SU-DHL-6 (cell line): ENCODE results near the gene PRM3.

ENCODE experiments used
- H2AFZ ChIP-seq: fragments of 200-600 bp; sonication (generic); 2 replicates; pipeline ENCODE4 v1.6.1; 2014; ENCODE audit warnings: low read depth, mild to moderate bottlenecking, moderate library complexity, mixed read lengths, antibody characterized with exemption, low read length; ENCODE audit not compliant: severe bottlenecking
- H3F3A ChIP-seq: fragments of 200-600 bp; shearing (Covaris generic); 2 replicates; pipeline ENCODE4 v1.6.0; 2016; ENCODE audit warnings: antibody characterized with exemption, mild to moderate bottlenecking; ENCODE audit not compliant: insufficient read depth
- H3K27ac ChIP-seq: fragments of 200-600 bp; sonication (generic); 2 replicates; pipeline ENCODE4 v1.5.1; 2016; ENCODE audit warnings: low read depth, mild to moderate bottlenecking, low read length, moderate library complexity, mixed read lengths
- H3K27me3 ChIP-seq: fragments of 200-600 bp; sonication (generic), shearing (Covaris generic); 2 replicates; pipeline ENCODE4 v1.6.0; 2014; ENCODE audit warnings: mild to moderate bottlenecking, low read length
- H3K36me3 ChIP-seq: fragments of 200-600 bp; sonication (generic); 2 replicates; pipeline ENCODE4 v1.6.1; 2014; ENCODE audit warnings: mild to moderate bottlenecking, low read length, mixed read lengths
- H3K4me2 ChIP-seq: fragments of 300-600, 200-600 bp; shearing (Covaris generic), sonication (generic); 2 replicates; pipeline ENCODE4 v1.6.0; 2014; ENCODE audit warnings: low read length, low read depth, mild to moderate bottlenecking; ENCODE audit not compliant: poor library complexity, severe bottlenecking
- H3K4me3 ChIP-seq: fragments of 200-600 bp; sonication (generic); 2 replicates; pipeline ENCODE4 v1.5.1; 2014; ENCODE audit warnings: antibody characterized with exemption, low read length, mild to moderate bottlenecking, mixed read lengths; ENCODE audit not compliant: insufficient read depth, poor library complexity, severe bottlenecking
- H3K79me2 ChIP-seq: fragments of 200-600 bp; sonication (generic); 2 replicates; pipeline ENCODE4 v1.6.1; 2014; ENCODE audit warnings: mild to moderate bottlenecking, low read length, moderate library complexity; ENCODE audit not compliant: insufficient read depth
- H3K9ac ChIP-seq: fragments of 200-600 bp; sonication (generic); 2 replicates; pipeline ENCODE4 v1.7.0; 2014; ENCODE audit warnings: mild to moderate bottlenecking, low read length
- H3K9me2 ChIP-seq: fragments of 200-600 bp; sonication (generic); replicated peaks from 2 replicates; pipeline ENCODE4 v1.6.1; 2014; ENCODE audit warnings: low read length; ENCODE audit not compliant: insufficient read depth
- H3K9me3 ChIP-seq: fragments of 200-600 bp; sonication (generic); 2 replicates; pipeline ENCODE4 v1.6.1; 2014; ENCODE audit warnings: low read length, mixed read lengths; ENCODE audit not compliant: insufficient read depth
- H4K20me1 ChIP-seq: fragments of 200-600 bp; sonication (generic); 2 replicates; pipeline ENCODE4 v1.6.1; 2014; ENCODE audit warnings: low read depth, mild to moderate bottlenecking, antibody characterized with exemption, low read length, moderate library complexity, mixed read lengths
- CTCF ChIP-seq: fragments of 200-600 bp; sonication (generic); IDR thresholded peaks from one replicate; pipeline ENCODE4 v1.5.1; 2017; ENCODE audit warnings: antibody characterized with exemption, mild to moderate bottlenecking, low read length, moderate library complexity; ENCODE audit not compliant: insufficient read depth, poor library complexity, severe bottlenecking
- EZH2phosphoT487 ChIP-seq: fragments of 200-600 bp; sonication (generic), shearing (Covaris generic); conservative IDR thresholded peaks from 2 replicates; pipeline ENCODE4 v1.6.1; 2018; ENCODE audit warnings: mild to moderate bottlenecking, antibody characterized with exemption, low read length, moderate library complexity, mixed read lengths

Gene PRM3

DNA sequence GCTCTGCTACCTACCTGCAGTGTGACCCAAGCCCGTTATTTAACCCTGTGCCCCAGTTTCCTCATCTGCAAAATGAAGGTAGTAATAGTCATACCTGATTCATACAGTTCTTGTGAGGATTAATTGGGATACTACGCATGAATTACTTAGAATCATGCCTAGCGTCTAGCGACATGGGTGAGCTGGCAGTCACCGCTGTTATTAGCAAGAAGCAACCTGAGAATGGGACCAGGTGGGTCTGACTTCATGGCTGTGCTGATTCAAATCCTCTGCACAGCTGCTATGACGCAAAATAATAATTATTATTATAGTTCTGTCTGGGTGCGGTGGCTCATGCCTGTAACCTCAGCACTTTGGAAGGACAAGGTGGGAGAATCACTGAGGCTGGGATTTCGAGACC is 25.3 kb downstream of the PRM3 start:
- Histone ChIP-seq H3F3A (no peaks in the 10 kb centered on the region), H2AFZ (no peak overlapping the region), H3K9me3 (no peaks in the 10 kb centered on the region), H3K27me3 (no peaks in the 10 kb centered on the region), H3K4me2 (no peak overlapping the region), H3K9ac (no peak overlapping the region), H3K4me3 (no peak overlapping the region), H3K79me2 (no peaks in the 10 kb centered on the region), H3K36me3 (no peaks in the 10 kb centered on the region), H4K20me1 (no peaks in the 10 kb centered on the region), H3K27ac (no peak overlapping the region), H3K9me2 (no peaks in the 10 kb centered on the region)
- TF ChIP-seq CTCF (no peak), EZH2phosphoT487 (no peak)

- H3K79me2 ChIP-seq: no peaks in the 10 kb centered on the region
- no peak overlapping the region for H2AFZ ChIP-seq
- H3K4me3 ChIP-seq: no peak overlapping the region
- no peak overlapping the region for H3K27ac ChIP-seq
- no peaks in the 10 kb centered on the region for H3K27me3 ChIP-seq
- H3K9me3 ChIP-seq: no peaks in the 10 kb centered on the region
- no peak for TF ChIP-seq CTCF
- no peak for TF ChIP-seq EZH2phosphoT487
- no peak overlapping the region for H3K4me2 ChIP-seq
- no peaks in the 10 kb centered on the region for H3K36me3 ChIP-seq
- no peak overlapping the region for H3K9ac ChIP-seq
- H4K20me1 ChIP-seq: no peaks in the 10 kb centered on the region
- H3F3A ChIP-seq: no peaks in the 10 kb centered on the region
- H3K9me2 ChIP-seq: no peaks in the 10 kb centered on the region
These were observed 27.4 kb downstream of the PRM3 start for GRCh38 chr16:11245988-11246387.

- no peak overlapping the region for H3K4me2 ChIP-seq
- H3K9me3 ChIP-seq: no peaks in the 10 kb centered on the region
- H2AFZ ChIP-seq: no peak overlapping the region
- H3K79me2 ChIP-seq: no peaks in the 10 kb centered on the region
- TF ChIP-seq CTCF: no peak
- no peak for TF ChIP-seq EZH2phosphoT487
- H4K20me1 ChIP-seq: no peaks in the 10 kb centered on the region
- no peaks in the 10 kb centered on the region for H3K27me3 ChIP-seq
- no peaks in the 10 kb centered on the region for H3K9me2 ChIP-seq
- no peak overlapping the region for H3K9ac ChIP-seq
- H3F3A ChIP-seq: no peaks in the 10 kb centered on the region
- H3K27ac ChIP-seq: no peak overlapping the region
- no peaks in the 10 kb centered on the region for H3K36me3 ChIP-seq
- no peak overlapping the region for H3K4me3 ChIP-seq
These were observed 28.1 kb downstream of the PRM3 start for GRCh38 chr16:11245222-11245737.
